Upper lobe of right lung (tissue), 1 donor: ENCODE results near the gene CIT. TPM values are rescaled to one million over a fixed set of nuclear protein-coding genes. Genes with fewer than 3 reads are reported as not detected.
"Not testable (repeated sequence)": the region's sequence is repeated elsewhere in the genome, so short reads cannot be mapped to it uniquely, and the experiment has no call there.

Source experiments
- ATAC-seq: fragments of 200-7000 bp; cut with Tn5 transposase; one replicate; pipeline ENCODE4 v1.9.1; 2020; ENCODE audit warnings: mild to moderate bottlenecking, moderate library complexity
- DNase-seq: peaks from one replicate; pipeline ENCODE4 v3.0.0-alpha.2; 2020
- H3K27ac ChIP-seq: fragments of 200-600 bp; one replicate; pipeline ENCODE4 v1.8.0; 2022
- H3K27me3 ChIP-seq: fragments of 200-600 bp; one replicate; pipeline ENCODE4 v1.8.0; 2022; ENCODE audit warnings: mild to moderate bottlenecking
- H3K36me3 ChIP-seq: fragments of 200-600 bp; one replicate; pipeline ENCODE4 v1.8.0; 2022
- H3K4me1 ChIP-seq: fragments of 200-600 bp; one replicate; pipeline ENCODE4 v1.8.0; 2022
- H3K4me3 ChIP-seq: fragments of 200-600 bp; one replicate; pipeline ENCODE4 v1.8.0; 2022; ENCODE audit warnings: mild to moderate bottlenecking
- H3K9me3 ChIP-seq: fragments of 200-600 bp; one replicate; pipeline ENCODE4 v1.8.0; 2022
- CTCF ChIP-seq: fragments of 200-600 bp; IDR thresholded peaks from one replicate; pipeline ENCODE4 v1.8.0; 2022; ENCODE audit warnings: antibody characterized with exemption
- intact Hi-C: fragments of 100-400 bp; cut with DNase I; formaldehyde crosslinking; loops from one replicate; pipeline ENCODE4 v1.11.0; 2022
- total RNA-seq: library from RNA; stranded (reverse); fragmentation: NEBNext Ultra II Directional; extraction: Animal tissue kit (Norgen Biotek cat#: 25700); gene quantifications from one replicate; pipeline ENCODE4 v1.2.1, GENCODE V29; 2021
- donor health status: DM: no; HTN: yes; CAD: no; lungs with severe emphysema.

Gene CIT
- total RNA-seq, 1 donor from 2014 or later = 6.8 TPM

GRCh38 chr12:119894916-119895315 is 17.8 kb upstream of the CIT start:
- no peaks in the 10 kb centered on the region for H3K36me3 ChIP-seq
- H3K4me1 ChIP-seq = no peaks in the 10 kb centered on the region
- no peak overlapping the region for H3K27ac ChIP-seq
- intact Hi-C loops = no loop called here
- no peak overlapping the region for H3K4me3 ChIP-seq
- DNase-seq = no peak
- no peak for TF ChIP-seq CTCF
- peaks cover 8% of the 10 kb centered on the region for H3K27me3 ChIP-seq
- no peak for ATAC-seq
- no peaks in the 10 kb centered on the region for H3K9me3 ChIP-seq

DNA sequence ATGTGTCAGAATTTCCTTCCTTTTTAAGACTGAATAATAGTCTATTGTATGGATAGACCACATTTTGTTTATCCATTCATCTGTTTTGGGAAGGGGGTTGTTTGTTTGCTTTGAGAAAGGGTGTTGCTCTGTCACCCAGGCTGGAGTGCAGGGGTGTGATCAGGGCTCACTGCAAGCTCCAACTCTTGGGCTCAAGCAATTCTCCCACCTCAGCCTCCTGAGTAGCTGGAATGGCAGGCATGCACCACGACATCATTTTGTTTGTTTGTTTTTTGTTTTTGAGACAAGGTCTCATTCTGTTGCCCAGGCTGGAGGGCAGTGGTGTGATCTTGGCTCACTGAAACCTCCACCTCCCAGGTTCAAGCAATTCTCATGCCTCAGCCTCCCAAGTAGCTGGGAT is 15.5 kb upstream of the CIT start:
- DNase-seq, H3K9me3 ChIP-seq, H3K4me3 ChIP-seq, H3K27ac ChIP-seq, ATAC-seq, H3K4me1 ChIP-seq, intact Hi-C loops, H3K36me3 ChIP-seq, H3K27me3 ChIP-seq: not testable (repeated sequence)

DNA sequence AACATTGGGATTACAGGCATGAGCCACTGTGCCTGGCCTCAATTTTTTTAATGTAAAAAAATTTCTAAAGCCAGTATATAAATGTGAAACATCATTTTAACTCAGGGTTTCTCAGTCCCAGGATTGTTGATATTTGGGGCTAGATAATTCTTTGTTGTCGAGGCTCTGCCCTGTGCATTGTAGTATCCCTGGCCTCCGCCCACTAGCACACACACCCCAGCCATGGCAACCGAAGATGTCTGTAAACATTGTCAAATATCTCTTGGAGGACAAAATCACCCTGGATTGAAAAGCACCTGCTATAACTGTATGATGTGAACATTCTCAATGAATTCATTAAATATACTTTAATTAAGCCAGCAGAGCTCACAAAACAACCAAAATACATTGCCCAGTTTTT is 8.4 kb upstream of the CIT start:
- ATAC-seq (no peak), DNase-seq (no peak)
- no peak for TF ChIP-seq CTCF
- no peak overlapping the region for H3K4me3 ChIP-seq
- H3K27me3 ChIP-seq = no peaks in the 10 kb centered on the region
- no peaks in the 10 kb centered on the region for H3K4me1 ChIP-seq
- no peaks in the 10 kb centered on the region for H3K36me3 ChIP-seq
- no peaks in the 10 kb centered on the region for H3K9me3 ChIP-seq
- intact Hi-C loops = no loop called here
- H3K27ac ChIP-seq = no peak overlapping the region

DNA sequence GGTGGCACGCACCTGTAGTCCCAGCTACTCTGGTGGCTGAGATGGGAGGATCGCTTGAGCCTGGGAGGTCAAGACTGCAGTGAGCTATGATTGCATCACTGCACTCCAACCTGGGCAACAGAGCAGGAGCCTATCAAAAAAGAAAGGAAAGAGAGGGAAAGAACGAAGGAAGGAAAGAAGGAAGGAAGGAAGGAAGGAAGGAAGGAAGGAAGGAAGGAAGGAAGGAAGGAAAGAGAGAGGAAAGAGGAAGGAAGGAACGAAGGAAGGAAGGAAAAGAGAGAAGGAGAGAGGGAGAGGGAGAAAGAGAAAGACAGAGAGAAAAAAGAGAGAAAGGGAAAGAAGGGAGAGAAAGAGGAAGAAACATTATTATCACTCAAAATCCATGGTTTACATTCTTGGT is 6.7 kb upstream of the CIT start:
- H3K9me3 ChIP-seq, H3K36me3 ChIP-seq, intact Hi-C loops, DNase-seq, H3K27ac ChIP-seq, H3K4me1 ChIP-seq, H3K4me3 ChIP-seq, H3K27me3 ChIP-seq, ATAC-seq: not testable (repeated sequence)

DNA sequence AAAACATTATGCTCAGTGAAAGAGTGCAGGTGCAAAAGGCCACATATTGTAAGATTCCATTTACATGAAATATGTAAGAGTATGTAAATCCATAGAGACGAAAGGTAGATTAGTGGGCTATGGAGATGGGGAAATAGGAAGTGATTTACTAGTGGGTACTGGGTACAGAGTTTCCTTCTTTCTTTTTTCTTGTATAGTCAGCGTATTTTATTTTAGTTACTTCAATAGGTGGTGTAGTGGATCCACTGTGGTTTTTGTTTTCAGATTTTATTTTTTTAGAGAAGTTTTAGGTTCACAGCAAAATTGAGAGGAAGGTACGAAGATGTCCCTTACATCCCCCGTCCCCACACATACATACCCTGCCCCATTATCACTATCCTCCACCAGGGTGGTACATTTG is 6.1 kb upstream of the CIT start:
- DNase-seq = no peak
- H3K9me3 ChIP-seq = no peaks in the 10 kb centered on the region
- intact Hi-C loops = no loop called here
- no peak for TF ChIP-seq CTCF
- no peaks in the 10 kb centered on the region for H3K4me1 ChIP-seq
- H3K27me3 ChIP-seq = no peaks in the 10 kb centered on the region
- no peak overlapping the region for H3K27ac ChIP-seq
- H3K36me3 ChIP-seq = no peaks in the 10 kb centered on the region
- no peak overlapping the region for H3K4me3 ChIP-seq
- no peak for ATAC-seq

DNA sequence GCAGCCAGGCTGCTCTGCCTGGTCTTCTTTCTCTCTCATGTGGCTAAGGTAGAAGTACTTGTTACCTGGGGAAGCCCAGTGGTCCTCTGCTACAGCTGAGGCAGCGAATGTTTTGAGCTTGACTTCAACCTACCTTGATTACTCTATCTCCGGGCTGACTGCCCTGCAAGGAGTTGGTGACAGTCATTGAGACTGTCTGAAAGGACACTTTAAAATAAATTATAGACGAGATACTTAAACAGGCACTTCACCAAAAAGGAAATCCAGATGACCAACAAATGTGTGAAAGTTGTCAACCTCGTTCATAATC is 474 bp upstream of the CIT start:
- Histone ChIP-seq H3K27ac (no peak overlapping the region), H3K27me3 (no peaks in the 10 kb centered on the region), H3K4me1 (peaks cover 3% of the 10 kb centered on the region), H3K36me3 (no peaks in the 10 kb centered on the region), H3K4me3 (peak overlapping the region; percentile 97), H3K9me3 (no peaks in the 10 kb centered on the region)
- TF ChIP-seq CTCF = no peak
- ATAC-seq = no peak
- intact Hi-C loops = no loop called here
- no peak for DNase-seq

- DNase-seq (no peak), ATAC-seq (no peak)
- intact Hi-C loops = no loop called here
- no peaks in the 10 kb centered on the region for H3K36me3 ChIP-seq
- H3K27ac ChIP-seq = no peak overlapping the region
- no peak for TF ChIP-seq CTCF
- no peaks in the 10 kb centered on the region for H3K4me1 ChIP-seq
- no peaks in the 10 kb centered on the region for H3K9me3 ChIP-seq
- no peaks in the 10 kb centered on the region for H3K27me3 ChIP-seq
- H3K4me3 ChIP-seq = no peak overlapping the region
These were observed 6.7 kb downstream of the CIT start for GRCh38 chr12:119870457-119870856.
